Measurements from ENCODE around the gene DNPH1. TPM values are rescaled to one million over a fixed set of nuclear protein-coding genes. Genes with fewer than 3 reads are reported as not detected.

Gene DNPH1
- total RNA-seq, 6 experiments from 2014 or later, result 38.3 to 56.3 (median 49.1) TPM

- no peak for TF ChIP-seq CTCF (IDR thresholded peaks at IDR 0.05)
- no peak for DNase-seq
- Mint-ChIP-seq H3K27me3 (ENCODE audit: insufficient read depth) (peaks cover 27% of the 10 kb centered on the region), H3K27ac (no peak overlapping the region), H3K9me3 (no peaks in the 10 kb centered on the region), H3K36me3 (ENCODE audit: low read depth) (no peaks in the 10 kb centered on the region), H3K4me1 (ENCODE audit: low read depth) (peaks cover 14% of the 10 kb centered on the region), H3K4me3 (no peak overlapping the region)
Observed at GRCh38 chr6:43253401-43253800, 24.1 kb upstream of the DNPH1 start.

DNA sequence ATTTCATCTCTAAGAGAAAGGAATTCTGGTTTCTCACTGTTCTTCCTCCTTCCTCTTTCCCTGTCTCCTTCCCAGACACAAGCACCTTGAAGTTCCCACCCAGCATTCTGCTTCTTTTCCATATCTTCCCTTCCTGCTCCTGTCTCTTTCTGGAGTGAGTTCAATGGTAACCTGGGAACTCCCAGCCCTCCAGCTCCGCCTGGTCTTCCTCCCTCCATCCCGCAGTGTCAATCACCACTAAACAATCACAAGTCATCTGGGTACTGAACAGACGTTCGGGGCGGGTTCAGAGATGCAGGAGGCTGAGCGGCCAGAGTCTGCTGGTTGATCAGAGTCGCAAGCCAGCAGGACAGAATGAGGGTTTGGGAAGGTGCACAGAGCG is 21.7 kb upstream of the DNPH1 start:
- no peak overlapping the region for H3K27ac Mint-ChIP-seq
- H3K27me3 Mint-ChIP-seq (ENCODE audit: insufficient read depth), result peaks cover 37% of the 10 kb centered on the region
- peaks cover 14% of the 10 kb centered on the region for H3K4me1 Mint-ChIP-seq (ENCODE audit: low read depth)
- TF ChIP-seq CTCF (IDR thresholded peaks at IDR 0.05), result no peak
- H3K9me3 Mint-ChIP-seq, result no peaks in the 10 kb centered on the region
- no peak overlapping the region for H3K4me3 Mint-ChIP-seq
- no peaks in the 10 kb centered on the region for H3K36me3 Mint-ChIP-seq (ENCODE audit: low read depth)
- no peak for DNase-seq

GRCh38 chr6:43248791-43249190 is 19.5 kb upstream of the DNPH1 start:
- Mint-ChIP-seq H3K36me3 (ENCODE audit: low read depth) (no peaks in the 10 kb centered on the region), H3K9me3 (no peaks in the 10 kb centered on the region), H3K4me3 (no peak overlapping the region), H3K27ac (no peak overlapping the region), H3K27me3 (ENCODE audit: insufficient read depth) (peaks cover 31% of the 10 kb centered on the region), H3K4me1 (ENCODE audit: low read depth) (peaks cover 8% of the 10 kb centered on the region; the same call in 1 of the 2 replicates)
- no peak for DNase-seq
- TF ChIP-seq CTCF (IDR thresholded peaks at IDR 0.05), result no peak

- TF ChIP-seq CTCF (IDR thresholded peaks at IDR 0.05), result no peak
- Mint-ChIP-seq H3K4me1 (ENCODE audit: low read depth) (peaks cover 8% of the 10 kb centered on the region; the same call in 1 of the 2 replicates), H3K36me3 (ENCODE audit: low read depth) (no peaks in the 10 kb centered on the region), H3K27ac (no peak overlapping the region), H3K4me3 (no peak overlapping the region), H3K9me3 (no peaks in the 10 kb centered on the region), H3K27me3 (ENCODE audit: insufficient read depth) (peaks cover 30% of the 10 kb centered on the region)
- no peak for DNase-seq
Observed at GRCh38 chr6:43248101-43248500, 18.8 kb upstream of the DNPH1 start.

- DNase-seq, result no peak
- Mint-ChIP-seq H3K27ac (no peak overlapping the region), H3K36me3 (ENCODE audit: low read depth) (no peaks in the 10 kb centered on the region), H3K4me3 (peak overlapping the region; percentile 67), H3K9me3 (no peaks in the 10 kb centered on the region), H3K4me1 (ENCODE audit: low read depth) (peaks cover 8% of the 10 kb centered on the region; the same call in 1 of the 2 replicates), H3K27me3 (ENCODE audit: insufficient read depth) (peaks cover 25% of the 10 kb centered on the region)
- no peak for TF ChIP-seq CTCF (IDR thresholded peaks at IDR 0.05)
Observed at GRCh38 chr6:43247114-43247999, 18.1 kb upstream of the DNPH1 start.
